ENCODE data around the gene CPEB3.
"Not testable (repeated sequence)": the region's sequence is repeated elsewhere in the genome, so short reads cannot be mapped to it uniquely, and the experiment has no call there.

CPEB3 gene

GRCh38 chr10:92265687-92266258 lies 25.1 kb downstream of the CPEB3 start:
- DNase-seq = no peak

GRCh38 chr10:92264249-92264648 lies 26.6 kb downstream of the CPEB3 start:
- DNase-seq = no peak

GRCh38 chr10:92263396-92263795 lies 27.5 kb downstream of the CPEB3 start:
- no peak for DNase-seq

GRCh38 chr10:92248566-92248965 lies 42.3 kb downstream of the CPEB3 start:
- DNase-seq = no peak

- no peak for DNase-seq
Measured at GRCh38 chr10:92244796-92245195, 46.1 kb downstream of the CPEB3 start.

GRCh38 chr10:92242910-92243671 lies 47.8 kb downstream of the CPEB3 start:
- peak; percentile 73 for DNase-seq

GRCh38 chr10:92242380-92242779 lies 48.5 kb downstream of the CPEB3 start:
- no peak for DNase-seq

GRCh38 chr10:92241501-92241900 lies 49.4 kb downstream of the CPEB3 start:
- no peak for DNase-seq

GRCh38 chr10:92241158-92241500 lies 49.7 kb downstream of the CPEB3 start:
- no peak for DNase-seq

GRCh38 chr10:92240289-92241157 lies 50.4 kb downstream of the CPEB3 start:
- DNase-seq = peak; percentile 93

- peak; percentile 20 for DNase-seq
Measured at GRCh38 chr10:92239600-92240288, 51.1 kb downstream of the CPEB3 start.

- no peak for DNase-seq
Measured at GRCh38 chr10:92239151-92239599, 51.7 kb downstream of the CPEB3 start.

- DNase-seq = peak; percentile 63
Measured at GRCh38 chr10:92238586-92239098, 52.2 kb downstream of the CPEB3 start.

- DNase-seq = no peak
Measured at GRCh38 chr10:92238054-92238585, 52.8 kb downstream of the CPEB3 start.

- no peak for DNase-seq
Measured at GRCh38 chr10:92231196-92231595, 59.7 kb downstream of the CPEB3 start.

GRCh38 chr10:92222603-92223262 lies 68.1 kb downstream of the CPEB3 start:
- no peak for DNase-seq

GRCh38 chr10:92219559-92219958 lies 71.3 kb downstream of the CPEB3 start:
- DNase-seq = no peak

GRCh38 chr10:92218569-92218968 lies 72.3 kb downstream of the CPEB3 start:
- no peak for DNase-seq

GRCh38 chr10:92216608-92217007 lies 74.3 kb downstream of the CPEB3 start:
- not testable (repeated sequence) for DNase-seq

GRCh38 chr10:92215222-92215621 lies 75.7 kb downstream of the CPEB3 start:
- DNase-seq = not testable (repeated sequence)

GRCh38 chr10:92213049-92213448 lies 77.8 kb downstream of the CPEB3 start:
- DNase-seq = no peak

GRCh38 chr10:92208736-92209135 lies 82.1 kb downstream of the CPEB3 start:
- peak; percentile 41 for DNase-seq
